Activated CD8-positive, alpha-beta T cell treated with anti-CD3 and anti-CD28 coated beads for 36 hours (primary cell): ENCODE results near the gene DHRSX. TPM values are rescaled to one million over a fixed set of nuclear protein-coding genes. Genes with fewer than 3 reads are reported as not detected.

Experiments
- ATAC-seq: fragments of 200-7000 bp; cut with Tn5 transposase; one replicate; pipeline ENCODE4 v1.10.0; 2021; ENCODE audit warnings: mild to moderate bottlenecking, moderate library complexity
- CTCF ChIA-PET: fragments of 350-600 bp; sonication (Branson Sonifier 250); formaldehyde crosslinking; loops from one replicate; lab custom pipeline; 2021; ENCODE audit warnings: antibody characterized with exemption; lab: Charles Lee
- POLR2A ChIA-PET: fragments of 350-600 bp; sonication (Branson Sonifier 250); formaldehyde crosslinking; loops from one replicate; lab custom pipeline; 2021; ENCODE audit warnings: antibody characterized with exemption; lab: Charles Lee
- DNase-seq: peaks from one replicate; pipeline ENCODE4 v3.0.0-alpha.2; 2020
- H3K27ac Mint-ChIP-seq: one replicate; pipeline ENCODE4 v1.8.0; 2021; ENCODE audit warnings: mild to moderate bottlenecking, mixed read lengths
- H3K27me3 Mint-ChIP-seq: one replicate; pipeline ENCODE4 v1.8.0; 2021; ENCODE audit warnings: mixed read lengths
- H3K36me3 Mint-ChIP-seq: one replicate; pipeline ENCODE4 v1.8.0; 2021; ENCODE audit warnings: low read depth, mixed read lengths
- H3K4me1 Mint-ChIP-seq: one replicate; pipeline ENCODE4 v1.8.0; 2021; ENCODE audit warnings: low read depth, mixed read lengths
- H3K4me3 Mint-ChIP-seq: one replicate; pipeline ENCODE4 v1.8.0; 2021; ENCODE audit warnings: mild to moderate bottlenecking, moderate library complexity, mixed read lengths
- H3K9me3 Mint-ChIP-seq: one replicate; pipeline ENCODE4 v1.8.0; 2021; ENCODE audit warnings: mixed read lengths
- intact Hi-C: fragments of 100-400 bp; cut with micrococcal nuclease; formaldehyde crosslinking; loops from one replicate; pipeline ENCODE4 v1.10.0; 2022
- total RNA-seq, 2 experiments: library from RNA; stranded (reverse); gene quantifications; one replicate each; pipeline ENCODE4 v1.2.3, GENCODE V29; 2021
- TF ChIP-seq, protein P1 (sequence below): fragments of 200-600 bp; IDR thresholded peaks from one replicate; pipeline ENCODE4 v1.8.0; 2022; ENCODE audit warnings: antibody characterized with exemption, mild to moderate bottlenecking

The DHRSX gene
- total RNA-seq, 2 experiments from 2014 or later, result 19.7 to 22.0 TPM

DNA sequence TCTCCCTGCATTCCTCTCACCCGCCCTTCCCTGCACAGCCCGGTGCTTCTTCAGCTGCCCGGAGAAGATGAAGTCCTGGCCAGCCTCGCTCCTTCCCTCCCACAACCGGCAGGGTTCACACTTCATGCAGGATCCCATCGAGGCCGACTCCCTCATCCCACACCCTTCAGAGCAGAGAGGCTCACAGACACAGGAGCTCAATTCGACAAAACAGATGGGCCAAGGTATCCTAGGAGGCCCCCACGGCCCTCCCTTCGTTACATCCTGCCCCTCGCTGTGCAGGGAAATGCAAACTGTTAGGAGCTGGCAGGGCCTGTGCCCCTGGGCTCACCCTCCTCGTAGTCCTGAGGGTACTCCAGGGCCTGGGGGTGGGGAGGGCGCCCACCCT lies 238.1 kb downstream of the DHRSX start:
- POLR2A ChIA-PET, result no interaction called here

DNA sequence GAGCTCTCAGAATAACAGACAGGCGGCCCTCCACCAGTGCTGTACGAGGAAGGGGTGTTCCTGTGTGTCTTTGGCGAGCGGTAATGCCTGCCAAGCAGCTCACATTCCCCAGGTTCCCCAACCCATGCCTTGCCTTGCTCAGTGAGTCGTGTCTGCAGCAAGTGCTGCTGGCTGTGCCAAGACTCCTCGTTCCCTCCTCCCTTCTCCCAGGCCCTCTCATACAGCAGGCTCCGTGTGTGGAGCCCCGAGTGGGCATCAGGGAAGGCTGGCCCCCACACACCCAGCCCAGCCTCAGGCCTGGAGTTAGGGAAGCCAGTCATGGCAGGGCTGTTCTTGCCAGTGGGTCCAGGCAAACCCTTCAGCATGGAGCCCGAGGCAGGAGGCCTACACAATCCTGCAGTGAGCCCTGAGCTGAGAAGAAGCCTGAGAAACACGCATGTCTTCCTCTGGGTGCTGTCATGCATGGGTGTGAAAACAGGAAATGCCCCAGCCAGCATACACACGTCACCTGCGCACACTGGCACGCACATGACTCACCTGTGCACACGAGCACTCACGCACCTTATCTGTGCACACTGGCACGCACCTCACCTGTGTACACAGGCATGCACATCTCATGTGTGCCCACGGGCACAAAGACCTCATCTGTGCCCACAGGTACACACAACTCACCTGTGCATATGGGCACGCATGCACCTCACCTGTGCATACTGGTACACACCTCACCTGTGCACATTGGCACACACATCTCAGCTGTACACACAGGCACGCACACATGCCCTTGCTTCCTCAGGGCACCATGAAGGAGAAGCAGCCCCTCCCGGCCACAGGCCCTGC lies 238.7 kb downstream of the DHRSX start:
- TF ChIP-seq, protein P1, sequence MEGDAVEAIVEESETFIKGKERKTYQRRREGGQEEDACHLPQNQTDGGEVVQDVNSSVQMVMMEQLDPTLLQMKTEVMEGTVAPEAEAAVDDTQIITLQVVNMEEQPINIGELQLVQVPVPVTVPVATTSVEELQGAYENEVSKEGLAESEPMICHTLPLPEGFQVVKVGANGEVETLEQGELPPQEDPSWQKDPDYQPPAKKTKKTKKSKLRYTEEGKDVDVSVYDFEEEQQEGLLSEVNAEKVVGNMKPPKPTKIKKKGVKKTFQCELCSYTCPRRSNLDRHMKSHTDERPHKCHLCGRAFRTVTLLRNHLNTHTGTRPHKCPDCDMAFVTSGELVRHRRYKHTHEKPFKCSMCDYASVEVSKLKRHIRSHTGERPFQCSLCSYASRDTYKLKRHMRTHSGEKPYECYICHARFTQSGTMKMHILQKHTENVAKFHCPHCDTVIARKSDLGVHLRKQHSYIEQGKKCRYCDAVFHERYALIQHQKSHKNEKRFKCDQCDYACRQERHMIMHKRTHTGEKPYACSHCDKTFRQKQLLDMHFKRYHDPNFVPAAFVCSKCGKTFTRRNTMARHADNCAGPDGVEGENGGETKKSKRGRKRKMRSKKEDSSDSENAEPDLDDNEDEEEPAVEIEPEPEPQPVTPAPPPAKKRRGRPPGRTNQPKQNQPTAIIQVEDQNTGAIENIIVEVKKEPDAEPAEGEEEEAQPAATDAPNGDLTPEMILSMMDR, result no peak
- no peak for DNase-seq
- H3K4me3 Mint-ChIP-seq, result no peak overlapping the region
- H3K9me3 Mint-ChIP-seq, result peaks cover 6% of the 10 kb centered on the region
- peaks cover 33% of the 10 kb centered on the region for H3K36me3 Mint-ChIP-seq
- no peak overlapping the region for H3K27ac Mint-ChIP-seq
- ChIA-PET CTCF (no interaction called here), POLR2A (no interaction called here)
- no peaks in the 10 kb centered on the region for H3K27me3 Mint-ChIP-seq
- intact Hi-C loops, result no loop called here
- H3K4me1 Mint-ChIP-seq, result no peaks in the 10 kb centered on the region
- ATAC-seq, result no peak

More for the DNA sequence above, 238.1 kb downstream of the DHRSX start:
- CTCF ChIA-PET, result no interaction called here
- Mint-ChIP-seq H3K27me3 (no peaks in the 10 kb centered on the region), H3K9me3 (peaks cover 6% of the 10 kb centered on the region), H3K4me1 (no peaks in the 10 kb centered on the region), H3K27ac (no peak overlapping the region), H3K36me3 (peaks cover 33% of the 10 kb centered on the region), H3K4me3 (no peak overlapping the region)
- intact Hi-C loops, result no loop called here
- ATAC-seq (no peak), DNase-seq (no peak)
- TF ChIP-seq, protein P1, result no peak

DNA sequence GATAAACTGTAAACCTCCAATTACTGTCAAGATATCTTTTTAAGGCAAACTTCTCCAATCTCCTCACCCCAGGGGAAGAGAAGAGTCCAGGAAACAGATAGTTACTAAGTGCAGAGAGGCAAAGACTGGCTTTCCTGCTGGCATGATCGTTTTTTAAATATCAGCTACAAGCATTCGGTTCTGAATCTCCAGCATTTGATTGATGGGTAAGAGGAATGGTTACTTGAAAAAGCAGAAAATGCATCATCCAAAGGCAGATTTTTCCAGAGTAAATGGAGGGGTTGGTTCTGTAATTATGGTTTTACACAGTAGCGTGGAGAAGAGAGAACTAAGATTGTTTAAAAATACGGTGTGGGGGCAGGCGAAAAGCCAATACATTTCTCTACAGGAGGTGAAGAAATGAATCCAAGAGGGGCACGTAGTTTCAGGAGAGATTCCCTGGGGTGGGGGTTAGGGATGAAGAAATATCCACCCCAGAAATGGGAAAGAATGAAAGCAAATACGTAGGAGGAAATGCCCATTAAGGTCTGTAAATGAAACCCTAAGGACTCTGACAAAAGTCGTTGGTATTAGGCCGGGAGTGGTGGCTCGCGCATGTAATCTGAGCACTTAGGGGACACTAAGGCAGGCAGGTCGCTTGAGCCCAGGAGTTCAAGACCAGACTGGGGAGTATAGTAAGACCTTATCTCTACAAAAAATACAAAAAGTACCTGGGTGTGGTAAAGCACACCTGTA lies 248.3 kb downstream of the DHRSX start:
- DNase-seq (no peak), ATAC-seq (no peak)
- Mint-ChIP-seq H3K9me3 (peaks cover 20% of the 10 kb centered on the region), H3K27me3 (no peaks in the 10 kb centered on the region), H3K4me1 (no peaks in the 10 kb centered on the region), H3K36me3 (peaks cover 29% of the 10 kb centered on the region), H3K27ac (no peak overlapping the region), H3K4me3 (no peak overlapping the region)
- ChIA-PET POLR2A (no interaction called here), CTCF (no interaction called here)
- TF ChIP-seq, protein P1, result no peak
- intact Hi-C loops, result no loop called here

DNA sequence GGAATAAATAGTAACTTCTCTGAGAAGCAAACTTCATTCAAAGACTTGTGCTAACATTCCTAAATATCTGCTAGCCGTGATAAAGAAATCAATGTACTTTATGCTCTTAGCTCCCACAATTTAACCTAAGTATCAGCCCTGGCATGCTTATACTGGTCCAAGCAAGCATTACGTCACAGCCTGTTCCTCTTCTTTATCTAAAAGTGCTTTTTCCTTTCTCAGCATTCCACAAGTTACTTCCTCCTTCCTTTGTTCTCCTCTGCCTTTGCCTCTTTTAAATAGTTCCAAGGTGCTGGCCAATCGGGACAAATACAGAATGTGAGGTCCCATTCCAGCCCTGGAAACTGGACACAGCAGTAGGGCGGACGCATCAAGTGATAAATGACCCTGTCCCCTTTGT lies 249.6 kb downstream of the DHRSX start:
- DNase-seq (no peak), ATAC-seq (no peak)
- intact Hi-C loops, result no loop called here
- H3K27ac Mint-ChIP-seq, result no peak overlapping the region
- CTCF ChIA-PET, result no interaction called here
- no peak overlapping the region for H3K4me3 Mint-ChIP-seq
- POLR2A ChIA-PET, result no interaction called here
- peaks cover 20% of the 10 kb centered on the region for H3K9me3 Mint-ChIP-seq
- H3K36me3 Mint-ChIP-seq, result peaks cover 31% of the 10 kb centered on the region
- TF ChIP-seq, protein P1, result no peak
- H3K27me3 Mint-ChIP-seq, result no peaks in the 10 kb centered on the region
- H3K4me1 Mint-ChIP-seq, result no peaks in the 10 kb centered on the region

DNA sequence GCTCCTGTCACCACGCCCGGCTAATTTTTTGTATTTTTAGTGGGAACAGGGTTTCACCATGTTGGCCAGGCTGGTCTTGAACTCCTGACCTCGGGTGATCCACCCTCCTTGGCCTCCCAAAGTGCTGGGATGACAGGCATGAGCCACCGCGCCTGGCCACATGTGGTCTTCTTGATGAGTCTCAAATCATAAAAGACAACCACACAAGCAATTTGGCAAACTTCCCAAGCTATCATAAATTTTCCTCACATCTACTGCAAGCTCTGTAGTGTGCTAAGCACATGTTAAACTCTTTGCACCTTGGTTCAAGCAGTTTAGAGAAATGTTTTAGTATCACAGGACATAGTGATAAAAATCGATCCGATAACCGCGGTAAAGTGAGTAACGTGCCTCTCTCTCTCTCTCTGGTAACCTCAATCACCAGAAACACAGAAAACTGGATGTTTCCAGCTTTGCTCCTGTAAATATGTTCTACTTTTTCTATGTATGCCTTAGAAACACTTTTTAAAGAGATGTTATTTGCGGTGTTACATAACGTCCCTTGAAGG lies 256.8 kb downstream of the DHRSX start:
- CTCF ChIA-PET, result no interaction called here
- POLR2A ChIA-PET, result no interaction called here
- Mint-ChIP-seq H3K4me3 (no peak overlapping the region), H3K27me3 (no peaks in the 10 kb centered on the region), H3K4me1 (no peaks in the 10 kb centered on the region), H3K27ac (no peak overlapping the region), H3K36me3 (peaks cover 48% of the 10 kb centered on the region), H3K9me3 (peaks cover 20% of the 10 kb centered on the region)
- intact Hi-C loops, result no loop called here
- TF ChIP-seq, protein P1, result no peak
- no peak for ATAC-seq
- DNase-seq, result no peak
